HepG2 (cell line): ENCODE measurements around the gene CDC6. TPM values are rescaled to one million over a fixed set of nuclear protein-coding genes. Genes with fewer than 3 reads are reported as not detected.
A peak's percentile ranks its signal among the peaks of the same experiment; 100 is the strongest.

Experiments
- EP300 ChIP-seq, 3 experiments: sonication (generic) in 1 of 3; formaldehyde crosslinking in 1 of 3; IDR thresholded peaks; 2 replicates each; pipeline versions ENCODE4 v1.5.1 to v1.6.1; 2011 to 2020; ENCODE audit warnings: low read depth in 2 of 3, low read length in 2 of 3, borderline replicate concordance in 1 of 3, improper control_type of control experiment in 1 of 3, mild to moderate bottlenecking in 1 of 3, missing genetic modification reagents in 1 of 3, moderate library complexity in 1 of 3
- KAT2B ChIP-seq: fragments of 150-350 bp; IDR thresholded peaks from 2 replicates; pipeline ENCODE4 v1.6.1; 2014; ENCODE audit warnings: low read depth, low read length, borderline replicate concordance
- SRY ChIP-seq: sonication (generic); formaldehyde crosslinking; IDR thresholded peaks from 2 replicates; pipeline ENCODE4 v1.8.0; 2022; ENCODE audit warnings: mild to moderate bottlenecking, missing genetic modification reagents
- STAT5B ChIP-seq: sonication (generic); formaldehyde crosslinking; IDR thresholded peaks from 2 replicates; pipeline ENCODE4 v1.4.0; 2020; ENCODE audit warnings: missing genetic modification reagents
- XRCC5 ChIP-seq: fragments of 200-400 bp; formaldehyde crosslinking; optimal IDR thresholded peaks from 2 replicates; pipeline ENCODE3; 2017; ENCODE audit warnings: mild to moderate bottlenecking, low read length
- ZC3H4 ChIP-seq: sonication (generic); formaldehyde crosslinking; IDR thresholded peaks from 2 replicates; pipeline ENCODE4 v1.4.0; 2020; ENCODE audit warnings: missing genetic modification reagents, borderline replicate concordance
- ZMYM4 ChIP-seq: sonication (generic); formaldehyde crosslinking; IDR thresholded peaks from 2 replicates; pipeline ENCODE4 v1.8.1; 2023; ENCODE audit warnings: mild to moderate bottlenecking, missing genetic modification reagents
- ZNF17 ChIP-seq: sonication (generic); formaldehyde crosslinking; IDR thresholded peaks from 2 replicates; pipeline ENCODE4 v1.5.0; 2020; ENCODE audit warnings: mild to moderate bottlenecking, missing genetic modification reagents
- ZNF180 ChIP-seq: sonication (generic); formaldehyde crosslinking; IDR thresholded peaks from 2 replicates; pipeline ENCODE4 v1.4.0; 2020; ENCODE audit warnings: low read depth, missing genetic modification reagents, borderline replicate concordance
- ZNF367 ChIP-seq: sonication (generic); formaldehyde crosslinking; IDR thresholded peaks from 2 replicates; pipeline ENCODE4 v1.4.0; 2020; ENCODE audit warnings: missing genetic modification reagents, borderline replicate concordance
- ZNF549 ChIP-seq: sonication (generic); formaldehyde crosslinking; IDR thresholded peaks from 2 replicates; pipeline ENCODE4 v1.5.0; 2020; ENCODE audit warnings: missing genetic modification reagents
- ZNF564 ChIP-seq: sonication (generic); formaldehyde crosslinking; IDR thresholded peaks from 2 replicates; pipeline ENCODE4 v1.8.1; 2023; ENCODE audit warnings: mild to moderate bottlenecking, missing genetic modification reagents
- ZNF790 ChIP-seq: sonication (generic); formaldehyde crosslinking; IDR thresholded peaks from 2 replicates; pipeline ENCODE4 v1.8.0; 2022; ENCODE audit warnings: missing genetic modification reagents, mild to moderate bottlenecking, borderline replicate concordance
- polyA plus RNA-seq, 8 experiments: library from polyadenylated mRNA; depleted of rRNA in 3 of 8; stranded (reverse) in 7 of 8; unstranded in 1 of 8; fragments of >200 nt; fragmentation: Illumina TruSeq in 4 of 8; extraction: Trizol in 4 of 8; gene quantifications; 2 replicates each; pipeline versions ENCODE4 v1.2.1 to v1.2.3, GENCODE V29; 2011 to 2016; ENCODE audit warnings: low read depth in 4 of 8, missing spikeins in 1 of 8, mixed read lengths in 1 of 8; ENCODE audit not compliant: insufficient read depth in 1 of 8
- total RNA-seq, 5 experiments: library from RNA; depleted of rRNA; stranded (reverse); fragments of >200 nt; fragmentation: Illumina TruSeq; extraction: Trizol; gene quantifications; 2 replicates each; pipeline ENCODE4 v1.2.3, GENCODE V29; 2016; ENCODE audit warnings: low read depth in 1 of 5
- TF ChIP-seq, protein P1 (sequence below): sonication (generic); formaldehyde crosslinking; IDR thresholded peaks from 2 replicates; pipeline ENCODE4 v1.5.1; 2020; ENCODE audit warnings: mild to moderate bottlenecking, missing genetic modification reagents
- TF ChIP-seq, protein P2 (sequence below), 2 experiments: sonication (generic) in 1 of 2; formaldehyde crosslinking in 1 of 2; IDR thresholded peaks; 2 replicates each; pipeline versions ENCODE4 v1.4.0 to v1.6.1; 2016 to 2020; ENCODE audit warnings: borderline replicate concordance in 1 of 2, low read depth in 1 of 2, mild to moderate bottlenecking in 1 of 2, missing genetic modification reagents in 1 of 2
- TF ChIP-seq, protein P3 (sequence below): sonication (generic); formaldehyde crosslinking; IDR thresholded peaks from 2 replicates; pipeline ENCODE4 v1.5.1; 2020; ENCODE audit warnings: missing genetic modification reagents, mild to moderate bottlenecking, borderline replicate concordance
- TF ChIP-seq, protein P4 (sequence below): sonication (generic); formaldehyde crosslinking; IDR thresholded peaks from 2 replicates; pipeline ENCODE4 v1.4.0; 2020; ENCODE audit warnings: mild to moderate bottlenecking, missing genetic modification reagents

CDC6 gene
- total and polyA plus RNA-seq, 2 of the 13 experiments (the other 11 are each of a cell fraction or from before 2014, with no cell fraction given): 17.4 to 114 TPM

DNA sequence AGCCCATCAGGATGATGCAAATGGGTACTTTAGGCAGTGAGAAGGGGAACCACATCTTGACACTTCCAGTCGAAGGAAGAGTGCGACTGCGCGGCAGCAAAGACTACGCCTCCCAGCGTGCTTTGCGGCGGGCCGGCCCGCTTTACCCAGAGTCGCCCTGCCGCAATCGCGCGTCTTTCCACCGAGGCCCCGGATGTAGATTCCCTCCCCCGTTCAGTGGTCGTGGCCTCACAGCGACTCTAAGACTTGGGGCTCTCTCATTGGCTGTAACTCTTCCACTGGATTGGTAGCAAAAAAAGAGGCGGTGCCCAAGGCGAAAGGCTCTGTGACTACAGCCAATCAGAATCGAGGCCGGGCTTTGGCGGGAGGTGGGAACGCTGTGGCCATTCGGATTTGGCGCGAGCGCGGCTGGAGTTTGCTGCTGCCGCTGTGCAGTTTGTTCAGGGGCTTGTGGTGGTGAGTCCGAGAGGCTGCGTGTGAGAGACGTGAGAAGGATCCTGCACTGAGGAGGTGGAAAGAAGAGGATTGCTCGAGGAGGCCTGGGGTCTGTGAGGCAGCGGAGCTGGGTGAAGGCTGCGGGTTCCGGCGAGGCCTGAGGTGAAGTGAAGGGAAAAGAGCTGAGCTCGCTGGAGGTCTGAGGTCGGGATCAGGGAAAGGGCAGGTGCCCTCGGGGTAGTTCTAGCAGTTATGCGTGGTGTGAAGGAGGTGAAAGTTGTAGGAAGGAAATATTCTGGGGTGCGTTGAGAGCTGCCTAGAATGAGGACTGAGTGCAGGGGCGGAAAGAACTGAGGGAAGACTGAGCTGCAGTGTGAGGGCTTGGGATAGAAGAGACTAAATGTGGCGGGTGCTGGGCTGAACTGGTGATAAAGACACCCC, at the start of gene CDC6 (continued):
- TF ChIP-seq, protein P1, sequence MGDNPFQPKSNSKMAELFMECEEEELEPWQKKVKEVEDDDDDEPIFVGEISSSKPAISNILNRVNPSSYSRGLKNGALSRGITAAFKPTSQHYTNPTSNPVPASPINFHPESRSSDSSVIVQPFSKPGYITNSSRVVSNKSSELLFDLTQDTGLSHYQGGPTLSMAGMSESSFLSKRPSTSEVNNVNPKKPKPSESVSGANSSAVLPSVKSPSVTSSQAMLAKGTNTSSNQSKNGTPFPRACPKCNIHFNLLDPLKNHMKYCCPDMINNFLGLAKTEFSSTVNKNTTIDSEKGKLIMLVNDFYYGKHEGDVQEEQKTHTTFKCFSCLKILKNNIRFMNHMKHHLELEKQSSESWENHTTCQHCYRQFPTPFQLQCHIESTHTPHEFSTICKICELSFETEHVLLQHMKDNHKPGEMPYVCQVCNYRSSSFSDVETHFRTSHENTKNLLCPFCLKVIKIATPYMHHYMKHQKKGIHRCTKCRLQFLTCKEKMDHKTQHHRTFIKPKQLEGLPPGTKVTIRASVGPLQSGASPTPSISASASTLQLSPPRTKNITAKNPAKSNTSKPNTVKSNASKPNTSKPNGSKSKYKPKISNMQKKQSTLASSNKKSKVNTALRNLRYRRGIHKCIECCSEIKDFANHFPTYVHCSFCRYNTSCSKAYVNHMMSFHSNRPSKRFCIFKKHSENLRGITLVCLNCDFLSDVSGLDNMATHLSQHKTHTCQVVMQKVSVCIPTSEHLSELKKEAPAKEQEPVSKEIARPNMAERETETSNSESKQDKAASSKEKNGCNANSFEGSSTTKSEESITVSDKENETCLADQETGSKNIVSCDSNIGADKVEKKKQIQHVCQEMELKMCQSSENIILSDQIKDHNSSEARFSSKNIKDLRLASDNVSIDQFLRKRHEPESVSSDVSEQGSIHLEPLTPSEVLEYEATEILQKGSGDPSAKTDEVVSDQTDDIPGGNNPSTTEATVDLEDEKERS (CRISPR knock-in tag): peak; percentile 10; the same call in 1 of the 2 replicates
- TF ChIP-seq, protein P2, sequence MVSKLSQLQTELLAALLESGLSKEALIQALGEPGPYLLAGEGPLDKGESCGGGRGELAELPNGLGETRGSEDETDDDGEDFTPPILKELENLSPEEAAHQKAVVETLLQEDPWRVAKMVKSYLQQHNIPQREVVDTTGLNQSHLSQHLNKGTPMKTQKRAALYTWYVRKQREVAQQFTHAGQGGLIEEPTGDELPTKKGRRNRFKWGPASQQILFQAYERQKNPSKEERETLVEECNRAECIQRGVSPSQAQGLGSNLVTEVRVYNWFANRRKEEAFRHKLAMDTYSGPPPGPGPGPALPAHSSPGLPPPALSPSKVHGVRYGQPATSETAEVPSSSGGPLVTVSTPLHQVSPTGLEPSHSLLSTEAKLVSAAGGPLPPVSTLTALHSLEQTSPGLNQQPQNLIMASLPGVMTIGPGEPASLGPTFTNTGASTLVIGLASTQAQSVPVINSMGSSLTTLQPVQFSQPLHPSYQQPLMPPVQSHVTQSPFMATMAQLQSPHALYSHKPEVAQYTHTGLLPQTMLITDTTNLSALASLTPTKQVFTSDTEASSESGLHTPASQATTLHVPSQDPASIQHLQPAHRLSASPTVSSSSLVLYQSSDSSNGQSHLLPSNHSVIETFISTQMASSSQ (IDR thresholded peaks at IDR 0.05; ENCODE audit: low read depth): no peak
- TF ChIP-seq, protein P2 (CRISPR knock-in tag; IDR thresholded peaks at IDR 0.05; ENCODE audit: borderline replicate concordance): peak; percentile 60; the same call in 1 of the 2 replicates
- no peak for TF ChIP-seq ZNF790 (CRISPR knock-in tag)
- TF ChIP-seq ZNF17 (CRISPR knock-in tag): no peak
- TF ChIP-seq SRY (CRISPR knock-in tag): peak; percentile 83; the same call in 1 of the 2 replicates
- TF ChIP-seq ZNF564 (CRISPR knock-in tag): no peak; the same call in 1 of the 2 replicates
- TF ChIP-seq ZNF549 (CRISPR knock-in tag): no peak
- TF ChIP-seq, protein P3, sequence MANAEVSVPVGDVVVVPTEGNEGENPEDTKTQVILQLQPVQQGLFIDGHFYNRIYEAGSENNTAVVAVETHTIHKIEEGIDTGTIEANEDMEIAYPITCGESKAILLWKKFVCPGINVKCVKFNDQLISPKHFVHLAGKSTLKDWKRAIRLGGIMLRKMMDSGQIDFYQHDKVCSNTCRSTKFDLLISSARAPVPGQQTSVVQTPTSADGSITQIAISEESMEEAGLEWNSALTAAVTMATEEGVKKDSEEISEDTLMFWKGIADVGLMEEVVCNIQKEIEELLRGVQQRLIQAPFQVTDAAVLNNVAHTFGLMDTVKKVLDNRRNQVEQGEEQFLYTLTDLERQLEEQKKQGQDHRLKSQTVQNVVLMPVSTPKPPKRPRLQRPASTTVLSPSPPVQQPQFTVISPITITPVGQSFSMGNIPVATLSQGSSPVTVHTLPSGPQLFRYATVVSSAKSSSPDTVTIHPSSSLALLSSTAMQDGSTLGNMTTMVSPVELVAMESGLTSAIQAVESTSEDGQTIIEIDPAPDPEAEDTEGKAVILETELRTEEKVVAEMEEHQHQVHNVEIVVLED (CRISPR knock-in tag): peak; percentile 94
- no peak for TF ChIP-seq ZNF180 (CRISPR knock-in tag)
- TF ChIP-seq, protein P4, sequence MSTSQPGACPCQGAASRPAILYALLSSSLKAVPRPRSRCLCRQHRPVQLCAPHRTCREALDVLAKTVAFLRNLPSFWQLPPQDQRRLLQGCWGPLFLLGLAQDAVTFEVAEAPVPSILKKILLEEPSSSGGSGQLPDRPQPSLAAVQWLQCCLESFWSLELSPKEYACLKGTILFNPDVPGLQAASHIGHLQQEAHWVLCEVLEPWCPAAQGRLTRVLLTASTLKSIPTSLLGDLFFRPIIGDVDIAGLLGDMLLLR (CRISPR knock-in tag): peak; percentile 92; the same call in 1 of the 2 replicates
- peak; percentile 67 for TF ChIP-seq ZMYM4 (CRISPR knock-in tag)
- TF ChIP-seq KAT2B: no peak
- TF ChIP-seq EP300 (IDR thresholded peaks at IDR 0.05; ENCODE audit: low read depth in 2 of 2, low read length in 2 of 2): peak; percentile 5 to 16; a peak in 1 of 4 replicates
- no peak; the same call in 1 of the 2 replicates for TF ChIP-seq EP300 (CRISPR knock-in tag; IDR thresholded peaks at IDR 0.05; ENCODE audit: borderline replicate concordance)
- TF ChIP-seq XRCC5: peak; percentile 67
- TF ChIP-seq STAT5B (CRISPR knock-in tag): 0 out of 2 replicates have a peak, but pooled peaks have one; percentile 23
- no peak; the same call in 1 of the 2 replicates for TF ChIP-seq ZNF367
- no peak for TF ChIP-seq ZC3H4 (CRISPR knock-in tag)
